HepG2 (cell line): ENCODE data around the gene DAAM2. TPM values are rescaled to one million over a fixed set of nuclear protein-coding genes. Genes with fewer than 3 reads are reported as not detected.

Experiments
- BCLAF1 ChIP-seq: fragments of 450-650 bp; IDR thresholded peaks from 2 replicates; pipeline ENCODE4 v1.6.1; 2017; ENCODE audit warnings: mild to moderate bottlenecking
- CBX5 ChIP-seq: sonication (generic); formaldehyde crosslinking; IDR thresholded peaks from 2 replicates; pipeline ENCODE4 v1.4.0; 2020; ENCODE audit warnings: missing genetic modification reagents, borderline replicate concordance
- ESRRA ChIP-seq: sonication (generic); formaldehyde crosslinking; IDR thresholded peaks from 2 replicates; pipeline ENCODE4 v1.5.1; 2020; ENCODE audit warnings: mild to moderate bottlenecking, low read depth, missing genetic modification reagents
- FOSL1 ChIP-seq: sonication (generic); formaldehyde crosslinking; IDR thresholded peaks from 2 replicates; pipeline ENCODE4 v1.9.0; 2021; ENCODE audit warnings: missing genetic modification reagents, borderline replicate concordance
- GATAD1 ChIP-seq: IDR thresholded peaks from 2 replicates; pipeline ENCODE4 v1.6.1; 2016; ENCODE audit warnings: missing genetic modification reagents, missing compliant biosample characterization
- GTF3A ChIP-seq: sonication (generic); formaldehyde crosslinking; conservative IDR thresholded peaks from 2 replicates; pipeline ENCODE4 v1.4.0; 2020; ENCODE audit warnings: mild to moderate bottlenecking, missing genetic modification reagents
- MIER2 ChIP-seq: IDR thresholded peaks from 2 replicates; pipeline ENCODE4 v1.6.1; 2016; ENCODE audit warnings: missing biosample characterization, missing genetic modification reagents
- NR2C2 ChIP-seq: sonication (generic); formaldehyde crosslinking; IDR thresholded peaks from 2 replicates; pipeline ENCODE4 v1.4.0; 2020; ENCODE audit warnings: missing genetic modification reagents, mild to moderate bottlenecking, moderate library complexity, borderline replicate concordance
- SALL2 ChIP-seq: sonication (generic); formaldehyde crosslinking; IDR thresholded peaks from 2 replicates; pipeline ENCODE4 v1.8.1; 2023; ENCODE audit warnings: mild to moderate bottlenecking, missing genetic modification reagents, inconsistent platforms
- THRA ChIP-seq: sonication (generic); formaldehyde crosslinking; IDR thresholded peaks from 2 replicates; pipeline ENCODE4 v1.4.0; 2020; ENCODE audit warnings: missing genetic modification reagents, borderline replicate concordance
- YEATS2 ChIP-seq: sonication (generic); formaldehyde crosslinking; IDR thresholded peaks from 2 replicates; pipeline ENCODE4 v1.4.0; 2020; ENCODE audit warnings: missing genetic modification reagents, borderline replicate concordance
- ZFP36L1 ChIP-seq: sonication (generic); formaldehyde crosslinking; IDR thresholded peaks from 2 replicates; pipeline ENCODE4 v1.8.0; 2022; ENCODE audit warnings: mild to moderate bottlenecking, missing genetic modification reagents, moderate library complexity
- ZHX2 ChIP-seq, 2 experiments: sonication (generic) in 1 of 2; formaldehyde crosslinking in 1 of 2; IDR thresholded peaks; 2 replicates each; pipeline versions ENCODE4 v1.6.1 to v1.9.0; 2014 to 2022; ENCODE audit warnings: antibody characterized with exemption in 1 of 2, borderline replicate concordance in 1 of 2, inconsistent platforms in 1 of 2, low read depth in 1 of 2, missing genetic modification reagents in 1 of 2
- ZKSCAN5 ChIP-seq: sonication (generic); formaldehyde crosslinking; IDR thresholded peaks from 2 replicates; pipeline ENCODE4 v1.5.1; 2020; ENCODE audit warnings: mild to moderate bottlenecking, missing genetic modification reagents
- ZNF234 ChIP-seq: sonication (generic); formaldehyde crosslinking; conservative IDR thresholded peaks from 2 replicates; pipeline ENCODE4 v1.5.1; 2020; ENCODE audit warnings: mild to moderate bottlenecking, missing genetic modification reagents
- ZNF253 ChIP-seq: sonication (generic); formaldehyde crosslinking; IDR thresholded peaks from 2 replicates; pipeline ENCODE4 v1.8.0; 2022; ENCODE audit warnings: mild to moderate bottlenecking, missing genetic modification reagents, borderline replicate concordance
- ZNF331 ChIP-seq: sonication (generic); formaldehyde crosslinking; IDR thresholded peaks from 2 replicates; pipeline ENCODE4 v1.4.0; 2020; ENCODE audit warnings: missing genetic modification reagents
- ZNF432 ChIP-seq: sonication (generic); formaldehyde crosslinking; IDR thresholded peaks from 2 replicates; pipeline ENCODE4 v1.5.0; 2020; ENCODE audit warnings: missing genetic modification reagents, mild to moderate bottlenecking, borderline replicate concordance
- ZNF672 ChIP-seq: sonication (generic); formaldehyde crosslinking; IDR thresholded peaks from 2 replicates; pipeline ENCODE4 v1.8.1; 2022; ENCODE audit warnings: missing genetic modification reagents
- polyA plus RNA-seq, 8 experiments: library from polyadenylated mRNA; depleted of rRNA in 3 of 8; stranded (reverse) in 7 of 8; unstranded in 1 of 8; fragments of >200 nt; fragmentation: Illumina TruSeq in 4 of 8; extraction: Trizol in 4 of 8; gene quantifications; 2 replicates each; pipeline versions ENCODE4 v1.2.1 to v1.2.3, GENCODE V29; 2011 to 2016; ENCODE audit warnings: low read depth in 4 of 8, missing spikeins in 1 of 8, mixed read lengths in 1 of 8; ENCODE audit not compliant: insufficient read depth in 1 of 8
- total RNA-seq, 5 experiments: library from RNA; depleted of rRNA; stranded (reverse); fragments of >200 nt; fragmentation: Illumina TruSeq; extraction: Trizol; gene quantifications; 2 replicates each; pipeline ENCODE4 v1.2.3, GENCODE V29; 2016; ENCODE audit warnings: low read depth in 1 of 5

DAAM2 gene
- total and polyA plus RNA-seq, 2 of the 13 experiments (the other 11 are each of a cell fraction or from before 2014, with no cell fraction given) = 0.01 TPM; not detected in 1

- TF ChIP-seq ZNF234 (CRISPR knock-in tag) = no peak
- TF ChIP-seq MIER2 (CRISPR knock-in tag) = 0 out of 2 replicates have a peak, but pooled peaks have one; percentile 39
- no peak for TF ChIP-seq ZNF672 (CRISPR knock-in tag)
- TF ChIP-seq ZNF432 (CRISPR knock-in tag) = no peak
- TF ChIP-seq YEATS2 = peak; percentile 70; the same call in 1 of the 2 replicates
- no peak for TF ChIP-seq ESRRA (CRISPR knock-in tag)
- no peak for TF ChIP-seq BCLAF1
- peak; percentile 89 for TF ChIP-seq ZFP36L1
- no peak for TF ChIP-seq GTF3A (CRISPR knock-in tag)
- TF ChIP-seq ZHX2 (IDR thresholded peaks at IDR 0.05; ENCODE audit: low read depth) = 0 out of 2 replicates have a peak, but pooled peaks have one; percentile 31
- no peak for TF ChIP-seq ZHX2 (CRISPR knock-in tag; IDR thresholded peaks at IDR 0.05; ENCODE audit: borderline replicate concordance)
- peak; percentile 43; the same call in 1 of the 2 replicates for TF ChIP-seq FOSL1 (CRISPR knock-in tag)
- peak; percentile 65 for TF ChIP-seq SALL2 (CRISPR knock-in tag)
- TF ChIP-seq GATAD1 (CRISPR knock-in tag) = peak; percentile 50; the same call in 1 of the 2 replicates
- peak; percentile 92 for TF ChIP-seq NR2C2 (CRISPR knock-in tag)
- peak; percentile 49; the same call in 1 of the 2 replicates for TF ChIP-seq CBX5 (CRISPR knock-in tag)
- no peak for TF ChIP-seq ZKSCAN5
- TF ChIP-seq THRA (CRISPR knock-in tag) = 0 out of 2 replicates have a peak, but pooled peaks have one; percentile 24
- TF ChIP-seq ZNF331 (CRISPR knock-in tag) = peak; percentile 71
- peak; percentile 62; the same call in 1 of the 2 replicates for TF ChIP-seq ZNF253 (CRISPR knock-in tag)
Measured at GRCh38 chr6:39887692-39888450, 95.7 kb downstream of the DAAM2 start (continued).
